Right renal pelvis (tissue), 4 donors: ENCODE results near the gene DNAH17. TPM values are rescaled to one million over a fixed set of nuclear protein-coding genes. Genes with fewer than 3 reads are reported as not detected.

Experiments used
- DNase-seq, 4 donors: peaks; one replicate each; pipeline ENCODE4 v3.0.0-alpha.2; 2013; ENCODE audit warnings: low read depth in 4 of 4, low spot score in 3 of 4, missing footprints in 1 of 4
- polyA plus RNA-seq, 4 donors: library from polyadenylated mRNA; unstranded; fragments of 120-200 nt; gene quantifications; one replicate each; pipeline ENCODE4 v1.2.1, GENCODE V29; 2013; ENCODE audit not compliant: insufficient read length in 4 of 4

Gene DNAH17
- polyA plus RNA-seq, 4 donors: 1.8 to 2.3 (median 1.9) TPM

GRCh38 chr17:78555746-78556401 is 21.3 kb downstream of the DNAH17 start:
- DNase-seq: no peak

- DNase-seq: no peak
These were observed 26.7 kb downstream of the DNAH17 start for GRCh38 chr17:78550464-78550863.

GRCh38 chr17:78548725-78549124 is 28.5 kb downstream of the DNAH17 start:
- DNase-seq: no peak

- DNase-seq: no peak
These were observed 30.2 kb downstream of the DNAH17 start for GRCh38 chr17:78547035-78547434.

GRCh38 chr17:78546476-78546875 is 30.7 kb downstream of the DNAH17 start:
- DNase-seq: no peak

GRCh38 chr17:78544881-78545755 is 32.1 kb downstream of the DNAH17 start:
- no peak for DNase-seq

- DNase-seq: no peak
These were observed 35.5 kb downstream of the DNAH17 start for GRCh38 chr17:78541488-78542206.

GRCh38 chr17:78539781-78540180 is 37.4 kb downstream of the DNAH17 start:
- no peak for DNase-seq

GRCh38 chr17:78538033-78538776 is 39.0 kb downstream of the DNAH17 start:
- DNase-seq: no peak

- DNase-seq: no peak
These were observed 39.9 kb downstream of the DNAH17 start for GRCh38 chr17:78537217-78537860.

GRCh38 chr17:78535273-78536197 is 41.7 kb downstream of the DNAH17 start:
- no peak for DNase-seq

- DNase-seq: no peak
These were observed 42.5 kb downstream of the DNAH17 start for GRCh38 chr17:78534492-78535272.

- DNase-seq: no peak
These were observed 44.1 kb downstream of the DNAH17 start for GRCh38 chr17:78532922-78533640.

- DNase-seq: no peak
These were observed 44.9 kb downstream of the DNAH17 start for GRCh38 chr17:78532311-78532710.

GRCh38 chr17:78530675-78531074 is 46.5 kb downstream of the DNAH17 start:
- DNase-seq: no peak

- no peak for DNase-seq
These were observed 47.1 kb downstream of the DNAH17 start for GRCh38 chr17:78529871-78530670.

GRCh38 chr17:78529251-78529650 is 47.9 kb downstream of the DNAH17 start:
- no peak for DNase-seq
